NCI-H82 treated with DMSO at 0.1 percent for 48 hours (cell line): ENCODE results near the gene WDHD1.
"Not testable (repeated sequence)": the region's sequence is repeated elsewhere in the genome, so short reads cannot be mapped to it uniquely, and the experiment has no call there.

ENCODE experiments used
- DNase-seq: peaks from one replicate; lab custom pipeline; 2025; ENCODE audit not compliant: unreplicated experiment; lab: John Stamatoyannopoulos, UW

The WDHD1 gene, protein sequence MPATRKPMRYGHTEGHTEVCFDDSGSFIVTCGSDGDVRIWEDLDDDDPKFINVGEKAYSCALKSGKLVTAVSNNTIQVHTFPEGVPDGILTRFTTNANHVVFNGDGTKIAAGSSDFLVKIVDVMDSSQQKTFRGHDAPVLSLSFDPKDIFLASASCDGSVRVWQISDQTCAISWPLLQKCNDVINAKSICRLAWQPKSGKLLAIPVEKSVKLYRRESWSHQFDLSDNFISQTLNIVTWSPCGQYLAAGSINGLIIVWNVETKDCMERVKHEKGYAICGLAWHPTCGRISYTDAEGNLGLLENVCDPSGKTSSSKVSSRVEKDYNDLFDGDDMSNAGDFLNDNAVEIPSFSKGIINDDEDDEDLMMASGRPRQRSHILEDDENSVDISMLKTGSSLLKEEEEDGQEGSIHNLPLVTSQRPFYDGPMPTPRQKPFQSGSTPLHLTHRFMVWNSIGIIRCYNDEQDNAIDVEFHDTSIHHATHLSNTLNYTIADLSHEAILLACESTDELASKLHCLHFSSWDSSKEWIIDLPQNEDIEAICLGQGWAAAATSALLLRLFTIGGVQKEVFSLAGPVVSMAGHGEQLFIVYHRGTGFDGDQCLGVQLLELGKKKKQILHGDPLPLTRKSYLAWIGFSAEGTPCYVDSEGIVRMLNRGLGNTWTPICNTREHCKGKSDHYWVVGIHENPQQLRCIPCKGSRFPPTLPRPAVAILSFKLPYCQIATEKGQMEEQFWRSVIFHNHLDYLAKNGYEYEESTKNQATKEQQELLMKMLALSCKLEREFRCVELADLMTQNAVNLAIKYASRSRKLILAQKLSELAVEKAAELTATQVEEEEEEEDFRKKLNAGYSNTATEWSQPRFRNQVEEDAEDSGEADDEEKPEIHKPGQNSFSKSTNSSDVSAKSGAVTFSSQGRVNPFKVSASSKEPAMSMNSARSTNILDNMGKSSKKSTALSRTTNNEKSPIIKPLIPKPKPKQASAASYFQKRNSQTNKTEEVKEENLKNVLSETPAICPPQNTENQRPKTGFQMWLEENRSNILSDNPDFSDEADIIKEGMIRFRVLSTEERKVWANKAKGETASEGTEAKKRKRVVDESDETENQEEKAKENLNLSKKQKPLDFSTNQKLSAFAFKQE

GRCh38 chr14:55026793-55027561, at the start of gene WDHD1, which contains the start of gene SOCS4:
TSS of gene WDHD1 (minus strand) at chr14:55027099. CDS start at chr14:55026787, 312 bp downstream.
TSS of gene SOCS4 (plus strand) at chr14:55027236. CDS start at chr14:55043042, 15,806 bp downstream.
- DNase-seq, result peak; percentile 58

DNA sequence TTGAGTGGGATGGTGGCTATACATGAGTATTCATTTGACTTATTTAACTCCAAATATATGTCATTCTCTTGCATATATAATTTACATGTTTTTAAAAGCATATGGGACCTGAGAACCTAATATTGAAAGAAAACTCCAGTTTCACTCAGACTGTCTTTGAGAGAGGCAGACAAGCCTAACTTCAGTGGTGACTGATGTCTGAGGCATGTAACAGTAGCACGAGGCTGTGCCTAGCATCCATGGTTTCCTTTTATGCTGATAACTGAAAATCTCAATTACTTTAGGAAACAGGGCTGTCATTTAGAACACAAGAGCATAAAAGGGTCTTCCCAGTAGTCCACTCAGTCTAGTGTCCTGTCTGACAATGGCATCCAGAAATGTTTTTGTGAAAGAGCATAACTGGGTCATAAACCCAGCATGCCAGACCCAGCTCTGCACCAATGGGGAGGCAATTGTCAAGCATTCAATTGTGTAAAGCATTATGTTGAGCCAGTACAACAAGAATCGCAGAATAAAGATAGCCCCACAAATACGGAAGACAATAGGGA, 48.8 kb upstream of the WDHD1 start:
- DNase-seq, result no peak

DNA sequence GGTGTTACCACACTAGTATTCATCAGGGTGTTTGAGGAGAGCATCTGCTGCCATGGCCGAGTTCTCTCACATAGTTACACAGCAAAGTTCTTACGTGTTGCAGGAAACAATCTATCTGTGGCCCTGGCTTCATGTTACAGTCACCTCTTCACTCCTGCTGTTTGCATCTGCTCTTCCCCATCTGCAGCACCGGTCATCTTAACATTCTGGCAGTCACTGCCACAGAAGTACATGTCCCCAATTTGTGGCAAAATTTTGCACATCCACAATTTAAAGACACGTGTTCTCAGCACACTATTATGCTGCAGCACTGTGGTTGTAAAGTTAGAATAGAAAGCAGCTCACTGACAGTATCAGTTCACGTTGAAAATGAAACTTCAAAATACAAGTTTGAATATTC, 47.8 kb upstream of the WDHD1 start:
- DNase-seq, result no peak

DNA sequence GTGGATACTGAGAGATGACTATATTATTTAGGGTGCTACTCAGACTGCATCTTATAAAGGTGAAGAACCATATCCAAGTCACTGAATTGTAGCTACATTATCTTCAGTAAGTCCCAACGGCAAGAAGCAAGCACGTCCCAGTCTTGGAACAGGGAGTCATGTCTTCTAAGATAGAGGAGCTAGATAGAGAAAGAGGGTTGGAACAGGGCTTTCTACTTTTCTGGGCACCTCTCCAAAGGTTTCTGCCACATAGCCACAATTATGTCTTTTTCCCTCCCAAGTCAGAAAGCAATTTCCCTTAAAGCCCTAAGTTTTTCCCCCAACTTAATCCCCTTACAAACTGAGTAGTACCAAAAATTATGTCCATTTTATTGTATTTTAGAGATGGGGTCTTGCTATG, 47.0 kb upstream of the WDHD1 start:
- no peak for DNase-seq

- DNase-seq, result no peak
These were observed 45.2 kb upstream of the WDHD1 start for GRCh38 chr14:55071870-55072640.

DNA sequence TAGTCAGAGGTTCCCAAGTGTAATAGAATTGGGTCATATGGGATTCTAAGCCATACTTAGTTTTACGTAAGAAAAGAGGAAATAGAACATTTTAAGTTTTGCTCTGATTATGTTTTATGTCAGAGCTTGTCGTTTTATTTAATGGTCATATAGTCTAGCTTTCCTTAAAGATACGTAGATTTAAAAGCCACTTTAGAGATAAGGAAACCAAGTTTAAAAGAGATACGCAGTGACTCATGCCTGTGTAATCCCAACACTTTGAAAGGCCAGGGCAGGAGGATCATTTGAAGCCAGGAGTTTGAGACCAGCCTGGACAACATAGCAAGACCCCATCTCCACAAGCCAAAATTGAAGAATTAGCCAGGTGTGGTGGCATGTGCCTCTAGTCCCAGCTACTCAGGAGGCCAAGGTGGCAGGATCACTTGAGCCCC, 44.1 kb upstream of the WDHD1 start:
- DNase-seq, result no peak

GRCh38 chr14:55066223-55066622, 39.3 kb upstream of the WDHD1 start:
- no peak for DNase-seq

DNA sequence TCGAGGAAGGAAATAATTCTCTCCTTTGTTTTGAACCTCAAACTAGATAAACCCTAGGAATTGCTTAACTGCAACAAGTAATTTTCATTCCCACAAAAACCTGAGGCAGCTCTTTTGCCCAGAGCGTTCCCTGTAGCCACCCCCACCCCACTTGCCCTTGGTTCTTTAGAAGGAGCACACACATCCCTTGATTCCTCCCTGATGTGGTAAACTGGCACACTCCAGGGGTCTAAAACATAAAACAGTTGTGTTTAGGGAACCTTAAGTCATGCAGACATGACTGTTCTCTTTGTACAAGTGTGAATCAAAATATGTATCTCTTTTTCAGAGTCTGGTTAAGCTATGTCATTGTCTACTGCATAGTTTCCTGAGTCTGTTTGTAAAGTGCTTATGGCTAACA, 38.5 kb upstream of the WDHD1 start:
- no peak for DNase-seq

DNA sequence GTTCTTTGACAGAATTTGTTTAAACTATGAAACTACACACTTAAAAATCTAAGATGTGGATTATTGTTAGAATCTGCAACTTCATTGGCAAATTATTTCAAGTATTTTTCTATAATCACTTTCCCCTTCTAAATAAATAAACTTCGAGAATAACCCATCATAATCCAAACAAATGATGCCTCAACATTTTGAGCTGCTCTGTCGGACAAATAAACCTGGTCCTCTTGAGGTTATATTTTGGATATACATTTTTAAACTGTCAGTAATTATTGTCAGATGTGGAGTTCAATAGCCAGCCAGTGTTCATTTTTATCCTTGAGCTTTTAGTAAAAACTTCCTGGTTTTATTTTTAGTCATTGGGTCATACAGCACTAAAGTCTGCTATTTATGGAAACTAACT, 38.0 kb upstream of the WDHD1 start:
- not testable (repeated sequence) for DNase-seq

DNA sequence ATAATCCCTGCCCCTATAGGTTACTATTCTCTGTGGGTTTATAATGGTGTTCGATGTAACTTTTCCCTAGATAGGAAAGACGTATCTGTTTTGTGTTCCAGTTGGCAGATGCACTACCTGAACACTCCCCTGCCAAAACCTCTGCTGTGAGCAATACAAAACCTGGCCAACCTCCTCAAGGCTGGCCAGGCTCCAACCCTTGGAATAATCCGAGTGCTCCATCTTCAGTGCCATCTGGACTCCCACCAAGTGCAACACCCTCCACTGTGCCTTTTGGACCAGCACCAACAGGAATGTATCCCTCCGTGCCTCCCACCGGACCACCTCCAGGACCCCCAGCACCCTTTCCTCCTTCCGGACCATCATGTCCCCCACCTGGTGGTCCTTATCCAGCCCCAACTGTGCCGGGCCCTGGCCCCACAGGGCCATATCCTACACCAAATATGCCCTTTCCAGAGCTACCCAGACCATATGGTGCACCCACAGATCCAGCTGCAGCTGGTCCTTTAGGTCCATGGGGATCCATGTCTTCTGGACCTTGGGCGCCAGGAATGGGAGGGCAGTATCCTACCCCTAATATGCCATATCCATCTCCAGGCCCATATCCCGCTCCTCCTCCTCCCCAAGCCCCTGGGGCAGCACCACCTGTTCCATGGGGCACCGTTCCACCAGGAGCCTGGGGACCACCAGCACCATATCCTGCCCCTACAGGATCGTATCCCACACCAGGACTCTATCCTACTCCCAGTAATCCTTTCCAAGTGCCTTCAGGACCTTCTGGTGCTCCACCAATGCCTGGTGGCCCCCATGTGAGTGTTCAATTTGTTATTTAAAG, 35.8 kb upstream of the WDHD1 start:
- no peak for DNase-seq

GRCh38 chr14:55059333-55059732, 32.4 kb upstream of the WDHD1 start:
- no peak for DNase-seq

GRCh38 chr14:55057919-55058318, 31.0 kb upstream of the WDHD1 start:
- DNase-seq, result no peak

- no peak for DNase-seq
These were observed 27.2 kb upstream of the WDHD1 start for GRCh38 chr14:55054098-55054497.

GRCh38 chr14:55053500-55053899, 26.6 kb upstream of the WDHD1 start:
- no peak for DNase-seq

GRCh38 chr14:55053018-55053417, 26.1 kb upstream of the WDHD1 start:
- DNase-seq, result no peak

- DNase-seq, result no peak
These were observed 25.5 kb upstream of the WDHD1 start for GRCh38 chr14:55052269-55052930.

- peak; percentile 52 for DNase-seq
These were observed 24.7 kb upstream of the WDHD1 start, which contains the start of gene MAPK1IP1L for GRCh38 chr14:55051423-55052268. TSS of gene MAPK1IP1L (plus strand) at chr14:55051647. CDS start at chr14:55061684, 10,037 bp downstream.
